Measurements from ENCODE around the gene CLN5. TPM values are rescaled to one million over a fixed set of nuclear protein-coding genes. Genes with fewer than 3 reads are reported as not detected.
"Not testable (repeated sequence)": the region's sequence is repeated elsewhere in the genome, so short reads cannot be mapped to it uniquely, and the experiment has no call there.

CLN5 gene
- total RNA-seq, 1 donor from 2014 or later, result 22.1 TPM

DNA sequence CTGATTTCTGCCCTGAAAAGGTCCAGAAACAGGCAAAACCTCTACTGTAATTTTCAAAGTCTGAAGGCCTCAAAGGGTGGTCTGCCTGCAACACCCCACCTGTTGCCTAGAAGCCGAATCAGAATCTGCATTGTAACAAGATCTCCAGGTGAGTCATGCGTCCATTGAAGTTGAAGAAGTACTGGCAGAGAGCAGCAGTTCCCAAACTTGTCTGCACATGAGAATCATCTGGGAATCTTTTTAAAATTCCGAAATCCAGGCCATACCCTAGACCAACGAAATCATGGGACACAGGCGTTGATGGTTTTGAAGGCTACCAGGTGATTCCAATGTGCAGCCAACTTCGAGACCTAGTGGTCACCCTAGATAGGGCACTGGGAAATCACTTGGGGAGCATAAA, 16.0 kb upstream of the CLN5 start:
- no peak for DNase-seq (ENCODE audit: low read depth in 2 of 2)

- no peak for DNase-seq (ENCODE audit: low read depth in 2 of 2)
Measured at GRCh38 chr13:76976490-76976889, 15.4 kb upstream of the CLN5 start.

- no peak for DNase-seq (ENCODE audit: low read depth in 2 of 2)
Measured at GRCh38 chr13:76976929-76977328, 15.0 kb upstream of the CLN5 start.

GRCh38 chr13:76980075-76980718, 11.7 kb upstream of the CLN5 start:
- DNase-seq (ENCODE audit: low read depth in 2 of 2), result peak; percentile 23 to 53

DNA sequence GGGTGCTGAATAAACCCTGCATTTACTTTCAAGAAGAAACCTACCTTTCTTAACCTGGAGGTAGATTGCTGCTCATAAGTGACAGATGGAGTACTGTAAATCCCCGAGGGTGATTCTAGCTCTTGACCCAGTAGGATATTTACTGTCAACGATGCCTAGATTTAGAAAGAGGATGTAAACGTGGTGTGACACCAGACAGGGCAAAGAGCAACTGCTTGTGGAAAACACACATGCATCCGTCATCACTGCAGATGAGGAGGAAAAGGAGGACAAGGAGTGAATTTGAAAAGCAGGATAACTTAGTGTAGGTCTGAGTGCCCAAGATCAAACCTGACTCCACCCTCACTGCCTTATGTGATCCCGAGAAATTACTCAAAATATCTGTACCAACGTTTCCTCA, 9.8 kb upstream of the CLN5 start:
- no peak for DNase-seq (ENCODE audit: low read depth in 2 of 2)

- DNase-seq (ENCODE audit: low read depth in 2 of 2), result no peak
Measured at GRCh38 chr13:76983676-76984075, 8.2 kb upstream of the CLN5 start.

- peak; percentile 69 to 78 for DNase-seq (ENCODE audit: low read depth in 2 of 2)
Measured at GRCh38 chr13:76991432-76991795, 467 bp upstream of the CLN5 start.

- DNase-seq (ENCODE audit: low read depth in 2 of 2), result peak in 1 of 2 donors; percentile 39
Measured at GRCh38 chr13:76992548-76993001, 694 bp downstream of the CLN5 start.

DNA sequence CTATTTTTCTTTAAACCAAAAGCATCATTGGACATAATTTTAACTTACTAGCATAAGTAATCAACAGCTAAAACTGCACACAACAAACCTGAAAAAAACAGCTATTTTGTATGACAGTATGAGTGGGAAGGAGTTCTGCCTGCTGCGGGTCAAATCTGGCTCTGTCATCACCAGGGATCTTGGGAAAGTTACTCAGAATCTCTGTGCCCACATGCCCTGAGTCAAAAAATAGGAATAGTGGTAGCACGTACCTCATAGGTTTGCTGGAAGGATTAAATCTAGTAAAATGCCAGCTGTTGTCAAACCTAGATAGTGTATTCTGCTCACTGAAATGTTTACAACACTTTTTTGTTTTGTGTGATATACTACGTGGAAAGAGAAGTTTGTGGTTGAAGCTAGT, 1.1 kb downstream of the CLN5 start:
- DNase-seq (ENCODE audit: low read depth in 2 of 2), result no peak

DNA sequence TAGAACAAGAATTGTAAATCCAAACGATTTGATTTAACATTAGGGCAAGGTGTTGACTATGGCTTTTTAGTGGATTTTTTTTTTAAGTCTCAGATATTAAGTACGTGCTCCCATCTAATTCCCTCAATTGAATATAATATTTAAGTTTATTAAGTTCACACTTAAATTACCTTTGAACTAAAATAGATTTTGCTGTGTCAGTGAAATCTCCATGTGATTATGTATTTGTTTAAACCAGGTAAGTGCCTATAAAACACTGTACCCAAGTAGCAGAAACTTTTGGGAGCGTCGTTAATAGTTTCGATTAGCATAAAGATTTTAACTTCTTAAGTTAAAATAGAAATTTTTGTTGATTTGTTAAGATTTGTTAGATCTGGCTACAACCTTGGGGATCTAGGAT, 1.6 kb downstream of the CLN5 start:
- no peak for DNase-seq (ENCODE audit: low read depth in 2 of 2)

- DNase-seq (ENCODE audit: low read depth in 2 of 2), result no peak
Measured at GRCh38 chr13:76994281-76994680, 2.4 kb downstream of the CLN5 start.

DNA sequence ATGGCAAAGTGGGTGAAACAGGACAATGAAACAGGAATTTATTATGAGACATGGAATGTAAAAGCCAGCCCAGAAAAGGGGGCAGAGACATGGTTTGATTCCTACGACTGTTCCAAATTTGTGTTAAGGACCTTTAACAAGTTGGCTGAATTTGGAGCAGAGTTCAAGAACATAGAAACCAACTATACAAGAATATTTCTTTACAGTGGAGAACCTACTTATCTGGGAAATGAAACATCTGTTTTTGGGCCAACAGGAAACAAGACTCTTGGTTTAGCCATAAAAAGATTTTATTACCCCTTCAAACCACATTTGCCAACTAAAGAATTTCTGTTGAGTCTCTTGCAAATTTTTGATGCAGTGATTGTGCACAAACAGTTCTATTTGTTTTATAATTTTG, 8.6 kb downstream of the CLN5 start:
- DNase-seq (ENCODE audit: low read depth in 2 of 2), result no peak

DNA sequence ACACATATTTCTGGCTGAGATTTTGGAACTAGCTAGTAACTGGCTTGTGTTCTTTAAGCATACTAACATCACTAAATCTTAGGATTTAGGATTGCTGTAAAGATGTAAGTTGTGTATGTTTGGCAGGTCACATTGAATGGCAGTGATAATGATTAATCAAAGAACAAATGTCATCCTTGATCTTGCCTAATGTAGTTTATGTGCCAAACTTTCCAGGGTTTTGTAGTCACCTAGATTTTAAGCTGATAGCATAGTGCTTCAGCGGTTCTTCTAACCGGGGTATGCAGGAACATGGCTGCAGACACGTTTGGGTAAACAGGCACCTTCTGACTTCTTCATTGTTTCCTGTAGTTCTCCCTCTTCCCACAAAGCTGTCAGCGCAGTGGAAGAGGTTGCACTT, 9.7 kb downstream of the CLN5 start:
- DNase-seq (ENCODE audit: low read depth in 2 of 2), result no peak

DNA sequence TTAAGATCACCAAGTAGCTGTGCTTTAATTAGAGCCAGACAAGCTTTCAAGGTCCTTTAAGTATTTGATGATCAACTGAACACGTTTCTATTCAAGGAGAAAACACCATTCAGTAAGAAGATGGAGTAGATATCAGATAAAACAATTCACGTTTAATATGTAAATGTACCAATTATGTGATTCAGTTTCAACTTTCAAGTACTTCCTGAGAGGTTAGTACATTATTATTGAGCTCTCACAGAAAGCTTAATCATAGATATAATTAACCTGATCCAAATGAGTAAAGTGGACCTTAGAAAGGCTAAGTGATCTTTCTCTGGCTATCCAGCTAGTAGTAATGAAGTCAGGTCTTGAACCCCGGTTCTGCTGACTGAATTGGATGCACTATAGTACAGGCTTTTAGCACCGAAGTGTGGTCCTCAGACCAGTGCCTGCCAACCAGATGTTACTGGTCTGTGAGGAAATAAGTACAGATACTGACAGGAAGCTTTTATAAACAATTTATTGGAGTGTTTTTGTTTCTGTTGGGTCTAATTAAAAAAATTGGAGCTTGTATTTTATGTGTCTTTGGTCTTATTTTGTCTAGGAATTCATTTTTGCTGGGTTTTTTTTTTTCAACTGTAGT, 10.2 kb downstream of the CLN5 start:
- no peak for DNase-seq (ENCODE audit: low read depth in 2 of 2)

DNA sequence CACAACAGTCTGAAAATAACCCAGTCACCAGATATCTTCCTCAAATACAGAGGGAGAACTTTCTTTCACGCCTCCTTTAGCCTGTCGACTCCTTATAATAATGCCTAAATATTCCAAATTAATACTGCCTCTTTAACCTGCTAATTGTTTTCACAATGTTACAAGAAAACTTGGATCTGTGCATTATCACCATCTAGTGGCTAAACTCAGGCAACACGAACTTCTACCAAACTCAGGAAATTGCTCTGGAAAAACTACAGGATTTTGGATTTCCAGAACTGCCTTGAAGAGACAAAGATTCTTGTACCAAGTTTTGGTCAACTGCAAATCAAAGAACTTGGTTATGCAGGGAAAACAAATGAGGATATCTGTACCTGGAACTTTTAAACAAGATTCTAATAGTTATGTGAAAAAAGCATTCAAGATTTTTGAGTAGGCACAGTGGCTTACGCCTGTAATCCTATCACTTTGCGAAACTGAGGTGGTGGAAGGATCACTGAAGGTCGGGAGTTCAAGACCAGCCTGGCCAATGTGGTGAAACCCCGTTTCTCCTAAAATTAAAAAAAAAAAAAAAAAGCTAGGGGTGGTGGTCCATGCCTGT, 10.8 kb downstream of the CLN5 start:
- DNase-seq (ENCODE audit: low read depth in 2 of 2), result peak; percentile 32 to 56

- DNase-seq (ENCODE audit: low read depth in 2 of 2), result not testable (repeated sequence)
Measured at GRCh38 chr13:77008337-77008736, 16.5 kb downstream of the CLN5 start.

- DNase-seq (ENCODE audit: low read depth in 2 of 2), result no peak
Measured at GRCh38 chr13:77009011-77009410, 17.1 kb downstream of the CLN5 start.

GRCh38 chr13:77009719-77010118, 17.8 kb downstream of the CLN5 start:
- DNase-seq (ENCODE audit: low read depth in 2 of 2), result not testable (repeated sequence)

DNA sequence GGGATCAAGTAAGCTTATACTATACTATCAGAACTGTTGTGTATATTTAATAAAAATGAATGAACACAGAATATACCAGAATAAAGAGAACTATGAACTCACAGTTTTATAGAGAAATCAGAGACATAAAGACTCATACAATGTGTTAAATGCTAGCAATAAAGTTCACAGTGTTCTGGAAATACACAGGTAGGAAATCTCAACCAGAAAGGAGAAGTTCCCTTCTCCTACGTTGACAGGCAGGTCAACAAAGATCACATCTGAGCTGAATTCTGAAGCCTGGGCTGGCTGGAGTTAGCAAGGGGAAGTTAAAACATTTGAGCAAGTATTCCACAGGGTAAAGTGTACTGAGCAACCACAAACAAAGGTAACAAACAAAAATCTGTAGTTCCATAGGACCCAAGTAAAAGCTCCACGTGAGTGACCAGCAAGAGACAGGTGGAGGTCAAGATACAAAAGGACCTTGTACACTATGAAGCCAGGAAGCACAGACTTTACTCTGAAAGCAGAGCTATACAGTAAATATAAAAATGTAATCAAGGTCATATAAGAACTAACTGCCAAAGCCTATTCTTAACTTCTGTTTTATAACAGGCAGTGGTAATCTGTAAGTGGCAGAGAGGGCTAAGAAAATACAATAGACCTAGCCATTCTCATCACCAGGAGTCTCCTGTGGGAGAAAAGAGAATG, 22.1 kb downstream of the CLN5 start:
- DNase-seq (ENCODE audit: low read depth in 2 of 2), result no peak

DNA sequence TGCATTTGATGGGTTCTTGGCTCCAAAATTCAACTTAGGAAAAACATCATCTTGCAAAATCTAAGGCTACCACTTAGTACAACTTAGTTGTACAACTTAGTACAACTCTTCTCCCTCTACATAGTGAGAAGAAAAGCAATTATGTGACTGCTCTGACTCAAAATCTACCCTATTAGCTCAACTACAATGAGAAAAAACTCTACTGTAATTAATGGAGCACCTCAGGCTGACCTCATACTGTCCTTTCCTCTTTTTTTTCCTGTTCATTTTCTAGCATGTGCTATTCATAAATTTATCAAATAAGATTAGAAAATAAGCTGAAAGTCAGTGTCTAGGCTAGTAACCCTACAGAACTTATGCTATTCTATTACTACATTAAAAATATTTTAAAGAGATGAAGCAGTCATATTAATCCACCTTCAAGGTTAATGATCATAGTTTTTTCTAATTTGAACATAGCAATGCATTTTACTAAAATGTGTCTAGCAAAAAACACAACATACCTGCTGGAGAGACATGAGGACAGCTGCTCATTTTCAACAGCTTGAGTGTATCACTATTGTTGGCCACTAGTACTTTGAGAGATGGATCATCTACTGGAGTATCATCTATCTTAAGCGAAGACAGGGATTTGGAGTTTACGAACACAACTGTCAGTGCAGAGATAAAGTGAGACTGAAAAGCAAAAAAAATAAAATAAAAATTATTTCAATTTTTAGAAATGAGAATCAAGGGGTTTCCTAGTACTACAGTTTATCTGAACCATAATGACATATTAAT, 23.2 kb downstream of the CLN5 start:
- DNase-seq (ENCODE audit: low read depth in 2 of 2), result no peak

DNA sequence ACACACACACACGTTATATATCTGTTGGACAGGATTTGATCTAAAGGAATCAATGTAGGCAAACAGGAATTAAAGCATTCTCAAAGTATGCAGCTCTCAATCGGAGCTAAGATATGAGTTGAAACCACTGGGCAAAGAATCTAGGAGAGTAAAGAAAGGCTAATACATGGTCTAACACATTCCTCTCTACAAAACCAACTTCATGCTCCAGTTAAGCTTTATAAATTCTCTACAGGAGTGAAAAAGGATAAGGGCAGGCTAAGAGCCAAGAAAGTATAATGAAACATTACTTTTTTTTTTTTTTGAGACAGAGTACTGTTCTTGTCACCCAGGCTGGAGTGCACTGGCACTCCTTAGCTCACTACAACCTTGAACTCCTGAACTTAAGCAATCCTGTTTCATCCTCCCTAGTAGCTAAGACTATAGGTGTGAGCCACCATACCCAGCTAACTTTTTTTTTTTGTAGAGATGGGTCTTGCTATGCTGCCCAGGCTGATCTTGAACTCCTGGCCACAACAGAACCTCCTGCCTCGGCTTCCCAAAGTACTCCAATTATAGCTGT, 24.5 kb downstream of the CLN5 start:
- no peak for DNase-seq (ENCODE audit: low read depth in 2 of 2)
